Neural progenitor cell (in vitro differentiated cells): Measurements from ENCODE around the gene SPDYE4. TPM values are rescaled to one million over a fixed set of nuclear protein-coding genes. Genes with fewer than 3 reads are reported as not detected.

Source experiments
- DNase-seq: peaks from one replicate; pipeline ENCODE4 v3.0.0-alpha.2; 2016; ENCODE audit warnings: low spot score
- H2AFZ ChIP-seq: fragments of 200-600 bp; sonication (generic); replicated peaks from 2 replicates; pipeline ENCODE4 v1.6.1; 2016; ENCODE audit warnings: antibody characterized with exemption
- H3F3A ChIP-seq: fragments of 200-600 bp; sonication (generic); 2 replicates; pipeline ENCODE4 v1.6.1; 2016; ENCODE audit warnings: antibody characterized with exemption, low read depth
- H3K27ac ChIP-seq: fragments of 200-600 bp; sonication (generic); 2 replicates; pipeline ENCODE4 v1.5.1; 2016; ENCODE audit warnings: mild to moderate bottlenecking
- H3K27me3 ChIP-seq: fragments of 200-600 bp; sonication (generic); 2 replicates; pipeline ENCODE4 v1.6.1; 2016; ENCODE audit warnings: mild to moderate bottlenecking, moderate library complexity
- H3K36me3 ChIP-seq: fragments of 200-600 bp; sonication (generic); 2 replicates; pipeline ENCODE4 v1.5.1; 2016
- H3K4me1 ChIP-seq: fragments of 200-600 bp; sonication (generic); 2 replicates; pipeline ENCODE4 v1.6.1; 2016; ENCODE audit warnings: mixed run types
- H3K4me2 ChIP-seq: fragments of 200-600 bp; sonication (generic); 2 replicates; pipeline ENCODE4 v1.6.1; 2016
- H3K4me3 ChIP-seq: fragments of 200-600 bp; sonication (generic); 2 replicates; pipeline ENCODE4 v1.5.1; 2016
- H3K79me2 ChIP-seq: fragments of 200-600 bp; sonication (generic); 2 replicates; pipeline ENCODE4 v1.6.1; 2016; ENCODE audit warnings: low read depth
- H3K9ac ChIP-seq: fragments of 200-600 bp; sonication (generic); 2 replicates; pipeline ENCODE4 v1.6.1; 2016
- H3K9me3 ChIP-seq: fragments of 200-600 bp; sonication (generic); 2 replicates; pipeline ENCODE4 v1.5.1; 2016; ENCODE audit warnings: low read depth
- H4K20me1 ChIP-seq: fragments of 200-600 bp; sonication (generic); 2 replicates; pipeline ENCODE4 v1.6.1; 2016; ENCODE audit warnings: low read depth
- H3K27ac Mint-ChIP-seq: 3 replicates; pipeline ENCODE4 v1.8.0; 2021; ENCODE audit warnings: mixed read lengths
- H3K27me3 Mint-ChIP-seq: 2 replicates; pipeline ENCODE4 v1.8.0; 2022; ENCODE audit warnings: low read depth, mild to moderate bottlenecking, inconsistent platforms, moderate library complexity, mixed read lengths; ENCODE audit not compliant: insufficient read depth
- H3K36me3 Mint-ChIP-seq: 3 replicates; pipeline ENCODE4 v1.8.0; 2021; ENCODE audit warnings: mixed read lengths
- H3K4me1 Mint-ChIP-seq: 3 replicates; pipeline ENCODE4 v1.8.0; 2021; ENCODE audit warnings: mixed read lengths
- H3K4me3 Mint-ChIP-seq: 3 replicates; pipeline ENCODE4 v1.8.0; 2021; ENCODE audit warnings: mild to moderate bottlenecking, moderate library complexity, mixed read lengths
- H3K9me3 Mint-ChIP-seq: 3 replicates; pipeline ENCODE4 v1.8.0; 2020; ENCODE audit warnings: mixed read lengths
- CTCF ChIP-seq: fragments of 200-600 bp; sonication (generic); IDR thresholded peaks from 2 replicates; pipeline ENCODE4 v1.5.1; 2017; ENCODE audit warnings: antibody characterized with exemption, mild to moderate bottlenecking
- EZH2 ChIP-seq: fragments of 200-600 bp; sonication (generic); IDR thresholded peaks from 2 replicates; pipeline ENCODE4 v1.6.1; 2017; ENCODE audit warnings: antibody characterized with exemption, mild to moderate bottlenecking, moderate library complexity
- EZH2phosphoT487 ChIP-seq: fragments of 200-600 bp; sonication (generic); IDR thresholded peaks from 2 replicates; pipeline ENCODE4 v1.6.1; 2017; ENCODE audit warnings: antibody characterized with exemption
- total RNA-seq: library from RNA; depleted of rRNA; stranded (reverse); fragments of >200 nt; gene quantifications from 2 replicates; pipeline ENCODE4 v1.2.3, GENCODE V29; 2015; ENCODE audit warnings: low replicate concordance

The SPDYE4 gene
- total RNA-seq, 1 donor from 2014 or later: not detected

GRCh38 chr17:8728251-8728938, 30.0 kb downstream of the SPDYE4 start:
- Histone ChIP-seq H3K9me3 (no peaks in the 10 kb centered on the region), H3K4me2 (no peak overlapping the region), H3K36me3 (no peaks in the 10 kb centered on the region), H3K27me3 (no peaks in the 10 kb centered on the region), H3K9ac (no peak overlapping the region), H3K4me1 (peaks cover 6% of the 10 kb centered on the region), H3F3A (no peaks in the 10 kb centered on the region), H2AFZ (peak overlapping the region; percentile 58), H3K4me3 (no peak overlapping the region), H4K20me1 (no peaks in the 10 kb centered on the region), H3K79me2 (no peaks in the 10 kb centered on the region), H3K27ac (no peak overlapping the region)
- Mint-ChIP-seq H3K27me3 (peaks cover 3% of the 10 kb centered on the region), H3K4me1 (peaks cover 26% of the 10 kb centered on the region), H3K4me3 (peak overlapping the region; percentile 63), H3K9me3 (peaks cover 2% of the 10 kb centered on the region), H3K36me3 (peaks cover 2% of the 10 kb centered on the region), H3K27ac (peak overlapping the region; percentile 97)
- TF ChIP-seq EZH2 (no peak), EZH2phosphoT487 (no peak), CTCF (no peak)
- DNase-seq: no peak

GRCh38 chr17:8726941-8727555, 31.3 kb downstream of the SPDYE4 start:
- peaks cover 23% of the 10 kb centered on the region for H3K4me1 Mint-ChIP-seq
- H3K27me3 ChIP-seq: no peaks in the 10 kb centered on the region
- no peak overlapping the region for H3K27ac ChIP-seq
- no peaks in the 10 kb centered on the region for H3K36me3 ChIP-seq
- no peaks in the 10 kb centered on the region for H4K20me1 ChIP-seq
- H3F3A ChIP-seq: no peaks in the 10 kb centered on the region
- no peaks in the 10 kb centered on the region for H3K9me3 ChIP-seq
- H3K36me3 Mint-ChIP-seq: peaks cover 2% of the 10 kb centered on the region
- no peak overlapping the region for H3K4me3 Mint-ChIP-seq
- peaks cover 6% of the 10 kb centered on the region for H3K4me1 ChIP-seq
- no peak overlapping the region for H2AFZ ChIP-seq
- H3K27ac Mint-ChIP-seq: peak overlapping the region; percentile 0
- H3K79me2 ChIP-seq: no peaks in the 10 kb centered on the region
- TF ChIP-seq EZH2 (no peak), EZH2phosphoT487 (no peak), CTCF (no peak)
- H3K27me3 Mint-ChIP-seq: peaks cover 8% of the 10 kb centered on the region
- H3K9me3 Mint-ChIP-seq: peaks cover 2% of the 10 kb centered on the region
- H3K4me3 ChIP-seq: no peak overlapping the region
- no peak overlapping the region for H3K4me2 ChIP-seq
- no peak overlapping the region for H3K9ac ChIP-seq
- DNase-seq: no peak

GRCh38 chr17:8725881-8726876, 32.2 kb downstream of the SPDYE4 start:
- Histone ChIP-seq H3F3A (no peaks in the 10 kb centered on the region), H3K9ac (no peak overlapping the region), H3K4me2 (no peak overlapping the region), H3K27me3 (no peaks in the 10 kb centered on the region), H2AFZ (no peak overlapping the region), H3K4me3 (no peak overlapping the region), H3K9me3 (no peaks in the 10 kb centered on the region), H3K27ac (no peak overlapping the region), H3K4me1 (peaks cover 11% of the 10 kb centered on the region), H4K20me1 (no peaks in the 10 kb centered on the region), H3K36me3 (no peaks in the 10 kb centered on the region), H3K79me2 (no peaks in the 10 kb centered on the region)
- no peaks in the 10 kb centered on the region for H3K9me3 Mint-ChIP-seq
- peaks cover 6% of the 10 kb centered on the region for H3K27me3 Mint-ChIP-seq
- DNase-seq: no peak
- TF ChIP-seq CTCF (no peak), EZH2phosphoT487 (no peak), EZH2 (no peak)
- no peak overlapping the region for H3K4me3 Mint-ChIP-seq
- peaks cover 27% of the 10 kb centered on the region for H3K4me1 Mint-ChIP-seq
- no peaks in the 10 kb centered on the region for H3K36me3 Mint-ChIP-seq
- H3K27ac Mint-ChIP-seq: peak overlapping the region; percentile 36
